DND-41 (cell line): ENCODE data around the gene XBP1.
"Not testable (repeated sequence)": the region's sequence is repeated elsewhere in the genome, so short reads cannot be mapped to it uniquely, and the experiment has no call there.

Experiments
- ATAC-seq: fragments of 200-7000 bp; cut with Tn5 transposase; 3 replicates; pipeline ENCODE4 v1.9.1; 2021; ENCODE audit warnings: low read depth; ENCODE audit not compliant: insufficient read depth
- DNase-seq: peaks from one replicate; pipeline ENCODE4 v3.0.0-alpha.2; 2020
- H2AFZ ChIP-seq: 2 replicates; pipeline ENCODE4 v1.6.0; 2012; ENCODE audit warnings: low read depth, low read length
- H3K27ac ChIP-seq: 2 replicates; pipeline ENCODE4 v1.5.1; 2012; ENCODE audit warnings: low read length, inconsistent platforms
- H3K27me3 ChIP-seq: fragments of 200-600 bp; sonication (generic); 2 replicates; pipeline ENCODE4 v1.6.0; 2012; ENCODE audit warnings: low read length, mild to moderate bottlenecking, inconsistent platforms; ENCODE audit not compliant: insufficient read depth, poor library complexity
- H3K36me3 ChIP-seq: 2 replicates; pipeline ENCODE4 v1.5.1; 2012; ENCODE audit warnings: low read length, inconsistent platforms; ENCODE audit not compliant: insufficient read depth
- H3K4me1 ChIP-seq: 2 replicates; pipeline ENCODE4 v1.5.1; 2012; ENCODE audit warnings: mild to moderate bottlenecking, low read length; ENCODE audit not compliant: insufficient read depth
- H3K4me2 ChIP-seq: 2 replicates; pipeline ENCODE4 v1.6.0; 2012; ENCODE audit warnings: mild to moderate bottlenecking, moderate library complexity, low read length, inconsistent platforms; ENCODE audit not compliant: insufficient read depth
- H3K4me3 ChIP-seq, 2 experiments: fragments of 200-600 bp in 1 of 2; shearing (Covaris generic) in 1 of 2; 2 replicates each; pipeline ENCODE4 v1.5.1; 2012 to 2016; ENCODE audit warnings: inconsistent platforms in 2 of 2, low read length in 2 of 2, mild to moderate bottlenecking in 2 of 2, low read depth in 1 of 2, moderate library complexity in 1 of 2
- H3K79me2 ChIP-seq: 2 replicates; pipeline ENCODE4 v1.6.0; 2012; ENCODE audit warnings: low read length, inconsistent platforms; ENCODE audit not compliant: insufficient read depth
- H3K9ac ChIP-seq: 2 replicates; pipeline ENCODE4 v1.6.0; 2012; ENCODE audit warnings: low read depth, mild to moderate bottlenecking, inconsistent platforms, low read length, moderate library complexity
- H3K9me3 ChIP-seq: 2 replicates; pipeline ENCODE4 v1.5.1; 2012; ENCODE audit warnings: low read length, moderate library complexity, mild to moderate bottlenecking, inconsistent platforms; ENCODE audit not compliant: insufficient read depth, severe bottlenecking
- H4K20me1 ChIP-seq: 2 replicates; pipeline ENCODE4 v1.6.0; 2012; ENCODE audit warnings: low read length; ENCODE audit not compliant: insufficient read depth
- CTCF ChIP-seq: IDR thresholded peaks from 2 replicates; pipeline ENCODE4 v1.5.1; 2012; ENCODE audit warnings: borderline replicate concordance, low read length, moderate library complexity, mild to moderate bottlenecking; ENCODE audit not compliant: poor library complexity, severe bottlenecking; ENCODE audit errors: extremely low read depth
- EZH2 ChIP-seq: IDR thresholded peaks from 3 replicates; pipeline ENCODE4 v1.6.1; 2012; ENCODE audit warnings: borderline replicate concordance, low read depth, mild to moderate bottlenecking, moderate library complexity, low read length, inconsistent platforms; ENCODE audit not compliant: severe bottlenecking

Gene XBP1

DNA sequence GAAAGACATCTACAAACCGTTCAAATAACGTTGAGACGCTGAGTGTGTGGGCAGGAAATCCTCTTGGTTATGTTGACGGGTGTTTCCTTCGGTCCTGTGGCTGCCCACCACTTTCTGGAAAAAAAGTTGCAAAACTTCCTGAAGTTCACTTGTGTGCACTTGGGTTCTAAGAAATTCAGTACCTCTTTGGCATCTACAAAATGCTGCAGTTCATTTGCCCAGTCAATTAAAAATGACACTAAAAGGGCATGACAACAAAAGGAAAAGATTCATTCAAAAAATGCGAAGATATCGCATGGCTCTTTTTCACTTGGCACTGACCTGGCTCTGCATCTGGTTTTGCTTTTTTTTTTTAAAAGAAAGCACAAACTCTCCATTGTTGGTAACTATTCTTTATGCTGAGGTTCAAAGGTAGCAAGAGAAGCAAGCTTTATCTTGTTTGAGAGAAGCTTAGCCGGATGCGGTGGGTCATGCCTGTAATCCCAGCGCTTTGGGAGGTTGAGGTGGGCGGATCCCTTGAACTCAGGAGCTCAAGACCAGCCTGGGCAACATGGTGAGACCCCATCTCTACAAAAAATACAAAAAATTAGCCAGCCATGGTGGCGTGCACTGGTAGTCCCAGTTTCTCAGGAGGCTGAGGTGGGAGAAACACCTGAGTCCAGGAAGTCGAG, 10.6 kb upstream of the XBP1 start:
- H3K79me2 ChIP-seq = peaks cover 70% of the 10 kb centered on the region
- H3K4me3 ChIP-seq = peak overlapping the region in 1 of 2 experiments; percentile 40; a peak in 2 of 4 replicates
- H3K27me3 ChIP-seq = no peaks in the 10 kb centered on the region
- H2AFZ ChIP-seq = no peak overlapping the region
- H3K4me2 ChIP-seq = peak overlapping the region; percentile 55
- H3K36me3 ChIP-seq = peaks cover 3% of the 10 kb centered on the region
- H4K20me1 ChIP-seq = no peaks in the 10 kb centered on the region
- H3K9ac ChIP-seq = peak overlapping the region; percentile 65
- ATAC-seq (peak; percentile 58), DNase-seq (peak; percentile 91)
- no peaks in the 10 kb centered on the region for H3K9me3 ChIP-seq
- no peak for TF ChIP-seq CTCF
- TF ChIP-seq EZH2 = no peak
- peaks cover 96% of the 10 kb centered on the region for H3K4me1 ChIP-seq
- peak overlapping the region; percentile 99 for H3K27ac ChIP-seq

- no peaks in the 10 kb centered on the region for H4K20me1 ChIP-seq
- H3K27me3 ChIP-seq = no peaks in the 10 kb centered on the region
- TF ChIP-seq EZH2 (no peak), CTCF (no peak)
- H3K4me3 ChIP-seq = no peak overlapping the region; a peak in 1 of 4 replicates
- H2AFZ ChIP-seq = no peak overlapping the region
- peak overlapping the region; percentile 65 for H3K9ac ChIP-seq
- H3K79me2 ChIP-seq = peaks cover 65% of the 10 kb centered on the region
- H3K36me3 ChIP-seq = peaks cover 3% of the 10 kb centered on the region
- DNase-seq (peak; percentile 11), ATAC-seq (no peak)
- peak overlapping the region; percentile 55; the same call in 1 of the 2 replicates for H3K4me2 ChIP-seq
- H3K9me3 ChIP-seq = no peaks in the 10 kb centered on the region
- H3K4me1 ChIP-seq = peaks cover 92% of the 10 kb centered on the region
- H3K27ac ChIP-seq = peak overlapping the region; percentile 99
These were observed 8.5 kb upstream of the XBP1 start for GRCh38 chr22:28808716-28809355.

DNA sequence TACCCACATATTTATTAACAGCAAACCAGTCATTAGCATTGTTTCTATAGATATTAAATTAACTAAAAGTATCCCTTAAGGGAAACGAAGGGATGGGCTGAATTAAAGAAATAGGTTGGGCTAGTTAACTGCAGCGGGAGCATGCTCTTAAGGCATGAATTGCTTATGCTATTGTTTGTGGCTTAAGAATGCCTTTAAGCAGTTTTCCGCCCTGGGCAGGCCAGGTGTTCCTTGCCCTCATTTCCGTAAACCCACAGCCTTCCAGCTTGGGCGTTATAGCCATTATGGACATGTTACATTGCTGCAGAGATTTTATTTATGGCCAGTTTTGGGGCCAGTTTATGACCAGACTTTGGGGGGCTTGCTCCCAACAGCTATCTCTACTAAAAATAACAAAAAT, 5.1 kb upstream of the XBP1 start:
- not testable (repeated sequence) for H3K36me3 ChIP-seq, H3K27me3 ChIP-seq, H3K4me3 ChIP-seq, ATAC-seq, H3K4me2 ChIP-seq, H3K9me3 ChIP-seq, H4K20me1 ChIP-seq, H3K9ac ChIP-seq, DNase-seq, H2AFZ ChIP-seq
- peaks cover 83% of the 10 kb centered on the region for H3K4me1 ChIP-seq
- H3K79me2 ChIP-seq = peaks cover 82% of the 10 kb centered on the region
- H3K27ac ChIP-seq = peak overlapping the region; percentile 99

GRCh38 chr22:28802595-28803123, 2.3 kb upstream of the XBP1 start:
- no peaks in the 10 kb centered on the region for H3K27me3 ChIP-seq
- peak overlapping the region; percentile 99 for H3K27ac ChIP-seq
- H2AFZ ChIP-seq = no peak overlapping the region
- peaks cover 26% of the 10 kb centered on the region for H3K36me3 ChIP-seq
- peaks cover 60% of the 10 kb centered on the region for H3K4me1 ChIP-seq
- TF ChIP-seq CTCF (peak; percentile 69), EZH2 (no peak)
- H4K20me1 ChIP-seq = peaks cover 14% of the 10 kb centered on the region
- DNase-seq (peak; percentile 63), ATAC-seq (peak; percentile 23)
- H3K79me2 ChIP-seq = peaks cover 87% of the 10 kb centered on the region
- H3K9ac ChIP-seq = peak overlapping the region; percentile 98
- peak overlapping the region; percentile 64 for H3K4me2 ChIP-seq
- peak overlapping the region in 1 of 2 experiments; percentile 65; a peak in 2 of 4 replicates for H3K4me3 ChIP-seq
- H3K9me3 ChIP-seq = no peaks in the 10 kb centered on the region
